ENCODE data around the gene MCFD2. TPM values are rescaled to one million over a fixed set of nuclear protein-coding genes. Genes with fewer than 3 reads are reported as not detected.

MCFD2 gene
- total RNA-seq, 1 donor from 2014 or later = 90.5 TPM

DNA sequence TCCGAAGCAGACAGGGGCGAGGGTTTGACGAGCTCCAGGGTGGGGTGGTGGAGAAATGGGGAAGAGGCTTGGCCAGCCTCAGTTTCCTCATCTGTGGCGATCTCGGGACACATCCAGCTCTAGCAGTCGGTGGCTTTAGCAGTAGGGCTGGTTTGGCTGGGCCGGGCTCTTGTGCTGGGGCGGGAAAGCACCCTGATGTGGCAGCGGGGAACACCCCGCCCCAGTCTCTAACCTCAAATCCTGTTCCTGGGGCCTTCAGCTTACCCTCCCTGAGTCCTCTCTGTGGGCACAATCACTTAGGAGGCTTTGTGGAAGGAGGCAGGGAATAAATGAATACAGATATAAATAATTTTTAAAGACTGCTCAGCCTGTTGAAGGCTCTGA is 26.5 kb upstream of the MCFD2 start:
- intact Hi-C loops (cut with DNase I) = no loop called here
- DNase-seq (ENCODE audit: low spot score) (no peak), ATAC-seq (peak; percentile 43)

DNA sequence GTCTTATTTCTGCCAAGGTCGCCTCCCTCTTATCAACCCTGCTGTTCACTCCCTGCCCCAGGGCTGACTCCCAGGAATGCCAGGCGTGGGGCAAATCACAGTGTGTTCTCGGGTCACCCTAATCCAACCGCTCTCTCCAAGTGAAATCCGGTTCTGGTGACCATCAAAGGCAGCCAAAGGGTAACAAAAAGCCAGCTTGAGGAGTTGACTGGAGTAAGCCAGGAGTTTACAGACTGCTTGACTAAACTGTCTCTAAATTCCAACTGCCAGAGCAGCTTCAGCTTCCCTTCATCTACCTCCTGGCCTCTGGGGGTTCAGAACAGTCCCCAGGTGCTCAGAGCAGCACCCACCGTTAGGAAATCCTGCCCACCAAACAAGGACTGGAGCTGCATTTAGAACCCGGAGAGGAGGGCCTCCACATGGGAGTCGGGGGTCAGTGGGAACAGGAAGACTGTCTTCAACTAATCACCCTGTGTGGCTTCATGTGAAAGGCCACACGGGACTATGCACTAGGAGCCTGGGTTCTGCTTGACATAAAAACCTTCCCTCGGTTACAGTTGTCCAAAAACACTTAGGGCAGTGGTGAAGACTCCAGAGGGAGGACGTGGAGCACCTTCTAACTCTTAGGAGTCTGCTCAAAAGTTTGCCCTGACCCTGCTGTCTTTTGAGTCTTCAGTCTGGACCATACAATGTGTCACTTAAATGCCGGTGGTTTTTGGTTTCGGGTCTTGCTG is 24.2 kb upstream of the MCFD2 start:
- ATAC-seq = peak; percentile 4

DNA sequence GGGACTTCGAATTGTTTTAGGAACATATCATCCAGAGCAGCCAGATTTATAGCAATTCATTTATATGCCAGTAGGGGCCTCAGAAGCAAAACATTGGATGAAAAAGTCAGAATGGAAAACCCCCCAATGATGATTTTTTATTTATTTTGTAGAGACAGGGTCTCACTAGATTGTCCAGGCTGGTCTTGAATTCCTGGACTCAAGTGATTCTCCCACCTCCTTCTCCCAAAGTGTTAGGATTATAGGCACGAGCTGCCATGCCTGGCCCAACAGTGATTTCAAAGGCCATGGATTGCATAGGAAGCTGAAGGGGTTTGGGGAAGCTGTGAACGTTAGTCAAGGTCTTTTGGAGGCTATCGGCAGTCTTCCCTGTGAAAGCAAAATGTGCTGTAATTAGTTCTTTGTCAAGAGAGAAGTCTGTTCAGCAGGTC is 21.9 kb upstream of the MCFD2 start:
- DNase-seq (ENCODE audit: low spot score) (no peak), ATAC-seq (no peak)

More for the DNA sequence above, 24.2 kb upstream of the MCFD2 start:
- no peak for DNase-seq (ENCODE audit: low spot score)
- intact Hi-C loops (cut with DNase I) = no loop called here

DNA sequence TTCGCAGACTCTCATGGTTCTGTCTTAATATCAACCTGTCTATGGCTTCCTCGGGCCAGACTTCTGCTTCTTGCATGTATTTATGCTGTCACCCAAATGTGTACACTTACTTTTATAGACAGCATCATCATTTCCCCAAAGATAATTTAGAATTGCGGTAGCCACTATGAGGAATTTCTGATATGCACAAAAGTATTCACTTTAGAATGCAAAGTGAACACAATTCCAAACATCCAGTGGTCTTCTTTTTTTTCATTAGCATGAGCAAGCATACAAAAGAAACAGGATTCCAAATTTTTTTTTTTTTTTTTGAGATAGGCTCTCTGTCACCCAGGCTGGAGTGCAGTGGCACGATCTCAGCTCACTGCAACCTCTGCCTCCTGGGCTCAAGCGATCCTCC is 21.0 kb upstream of the MCFD2 start:
- ATAC-seq (no peak), DNase-seq (ENCODE audit: low spot score) (no peak)
- intact Hi-C loops (cut with DNase I) = no loop called here

More for the DNA sequence above, 21.9 kb upstream of the MCFD2 start:
- intact Hi-C loops (cut with DNase I) = no loop called here

DNA sequence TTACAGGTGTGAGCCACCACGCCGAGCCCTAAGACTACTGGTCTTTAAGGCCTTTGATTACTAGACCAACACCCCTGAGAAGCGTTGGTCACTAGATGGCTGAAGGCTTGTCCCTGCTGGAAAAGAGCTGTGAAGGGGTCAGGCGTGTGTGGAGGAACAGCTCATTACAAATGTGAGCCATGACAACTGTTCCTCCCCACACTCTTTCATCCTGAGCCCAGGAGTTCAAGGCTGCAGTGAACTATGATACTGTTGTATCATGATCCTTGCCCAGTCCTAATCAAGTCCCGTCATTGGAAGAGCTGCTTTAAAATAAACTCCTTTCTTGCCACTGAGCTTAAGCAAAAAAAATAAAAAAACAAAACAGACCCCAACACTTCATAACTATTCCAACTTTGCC is 19.5 kb upstream of the MCFD2 start:
- ATAC-seq (no peak), DNase-seq (ENCODE audit: low spot score) (no peak)
- intact Hi-C loops (cut with DNase I) = no loop called here

DNA sequence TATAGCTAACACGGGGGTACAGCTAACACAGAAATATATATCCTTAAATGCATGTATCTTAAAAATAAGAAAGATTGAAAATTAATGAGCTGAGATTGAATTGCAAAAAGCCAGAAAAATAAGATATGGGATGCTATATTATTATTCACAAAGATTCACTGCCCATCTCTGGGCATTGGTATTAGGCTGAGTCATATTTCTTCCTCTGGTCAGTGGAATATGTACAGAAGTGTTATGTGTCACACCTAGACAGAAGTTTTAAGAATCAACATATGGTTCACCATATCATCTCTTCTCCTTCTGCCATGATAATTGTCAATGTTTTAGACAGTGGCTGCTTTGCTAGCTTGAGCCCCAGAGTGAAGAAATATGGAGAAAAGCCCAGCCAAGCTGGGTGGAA is 14.0 kb upstream of the MCFD2 start:
- ATAC-seq (no peak), DNase-seq (ENCODE audit: low spot score) (no peak)
- intact Hi-C loops (cut with DNase I) = no loop called here

DNA sequence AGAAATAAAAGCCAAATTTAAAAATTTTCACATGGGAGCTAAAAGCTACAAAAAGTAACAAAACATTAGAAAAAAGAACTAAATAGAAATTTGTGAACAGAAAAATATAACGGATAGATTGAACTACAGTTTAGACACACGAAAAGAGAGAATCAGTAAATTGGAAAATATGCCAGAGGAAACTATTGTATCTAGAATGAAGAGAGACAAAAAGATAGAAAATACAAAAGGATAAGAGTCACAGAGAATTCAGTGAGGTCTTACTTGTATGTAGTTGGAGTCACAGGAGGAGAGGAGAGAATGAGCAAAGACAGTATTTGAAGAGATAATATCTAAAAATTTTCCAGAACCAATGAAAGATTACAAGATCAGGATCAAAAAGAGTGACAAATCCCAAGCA is 11.3 kb upstream of the MCFD2 start:
- DNase-seq (ENCODE audit: low spot score) (no peak), ATAC-seq (no peak)
- intact Hi-C loops (cut with DNase I) = no loop called here

DNA sequence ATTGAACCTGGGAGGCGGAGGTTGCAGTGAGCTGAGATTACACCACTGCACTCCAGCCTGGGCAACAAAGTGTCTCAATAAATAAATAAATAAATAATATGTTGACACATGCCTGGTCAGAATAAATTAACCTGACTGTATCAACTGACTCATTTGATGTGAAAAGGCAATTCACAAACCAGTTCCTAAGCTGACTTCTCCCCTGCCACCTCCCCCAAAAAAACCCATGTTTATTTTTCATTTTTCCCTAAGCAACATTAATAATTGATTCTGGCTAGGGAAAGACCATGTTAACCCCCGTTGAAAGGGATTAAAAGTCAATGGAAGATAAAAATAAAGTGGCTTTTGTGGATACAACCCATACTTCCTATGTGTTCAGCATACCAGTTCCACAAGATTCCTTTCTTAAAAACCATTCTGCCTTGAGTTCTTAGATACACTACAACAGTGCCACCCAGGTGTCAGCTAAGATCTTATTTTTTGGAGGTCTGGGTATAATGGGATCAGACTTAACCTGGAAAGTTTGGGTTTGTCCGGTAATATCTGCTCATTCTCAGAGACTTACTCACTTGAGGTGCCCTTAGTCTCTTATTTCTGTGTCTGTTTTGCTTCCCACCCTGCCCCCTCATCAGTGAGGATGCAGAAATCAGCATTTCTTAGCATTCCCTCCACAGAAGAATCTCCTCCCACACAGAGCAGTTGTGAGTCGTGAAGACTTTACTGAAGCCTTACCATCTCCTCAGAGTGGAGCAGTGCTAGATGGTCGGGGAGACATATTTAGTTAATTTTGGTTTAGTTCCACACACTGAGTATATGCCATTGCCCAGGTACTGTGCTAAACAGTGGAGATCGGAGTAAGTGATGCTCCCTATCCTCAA is 10.1 kb upstream of the MCFD2 start:
- DNase-seq (ENCODE audit: low spot score) = no peak
- intact Hi-C loops (cut with DNase I) = no loop called here

DNA sequence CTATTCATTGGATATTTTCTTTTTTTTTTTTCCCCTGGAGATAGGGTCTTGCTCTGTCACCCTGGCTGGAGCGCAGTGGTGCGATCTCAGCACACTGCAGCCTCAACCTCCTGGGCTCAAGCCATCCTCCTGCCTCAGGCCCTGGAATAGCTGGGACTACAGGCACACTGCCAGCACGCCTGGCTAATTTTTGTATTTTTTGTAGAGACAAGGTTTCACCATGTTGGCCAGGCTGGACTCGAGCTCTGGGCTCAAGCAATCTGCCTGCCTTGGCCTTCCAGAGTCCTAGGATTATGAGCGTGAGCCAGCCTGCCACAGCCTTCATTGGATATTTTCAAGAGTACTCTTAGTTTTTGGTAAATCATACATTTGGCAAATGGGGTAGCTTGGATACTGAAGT is 9.0 kb upstream of the MCFD2 start:
- DNase-seq (ENCODE audit: low spot score) (no peak), ATAC-seq (no peak)
- intact Hi-C loops (cut with DNase I) = no loop called here

More for the DNA sequence above, 10.1 kb upstream of the MCFD2 start:
- no peak for ATAC-seq

DNA sequence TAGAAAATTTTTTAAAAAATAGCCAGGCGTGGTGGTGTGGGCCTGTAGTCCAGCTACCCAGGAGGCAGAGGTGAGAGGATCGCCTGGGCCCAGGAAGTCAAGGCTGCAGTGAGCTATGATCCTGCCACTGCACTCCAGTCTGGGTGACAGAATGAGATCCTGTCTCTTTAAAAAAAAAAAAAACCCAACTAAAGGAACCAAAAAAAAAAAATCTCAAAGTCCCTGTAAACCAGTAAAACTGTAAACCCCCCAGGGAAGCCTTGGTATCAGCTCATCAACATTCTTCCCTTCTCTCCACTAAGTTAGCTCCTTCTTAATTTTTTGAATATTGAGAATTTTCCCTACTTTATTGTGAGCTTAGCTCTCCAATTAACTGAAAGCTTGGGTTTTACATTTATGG is 8.4 kb upstream of the MCFD2 start:
- DNase-seq (ENCODE audit: low spot score) = no peak
- intact Hi-C loops (cut with DNase I) = no loop called here
- ATAC-seq = no peak

DNA sequence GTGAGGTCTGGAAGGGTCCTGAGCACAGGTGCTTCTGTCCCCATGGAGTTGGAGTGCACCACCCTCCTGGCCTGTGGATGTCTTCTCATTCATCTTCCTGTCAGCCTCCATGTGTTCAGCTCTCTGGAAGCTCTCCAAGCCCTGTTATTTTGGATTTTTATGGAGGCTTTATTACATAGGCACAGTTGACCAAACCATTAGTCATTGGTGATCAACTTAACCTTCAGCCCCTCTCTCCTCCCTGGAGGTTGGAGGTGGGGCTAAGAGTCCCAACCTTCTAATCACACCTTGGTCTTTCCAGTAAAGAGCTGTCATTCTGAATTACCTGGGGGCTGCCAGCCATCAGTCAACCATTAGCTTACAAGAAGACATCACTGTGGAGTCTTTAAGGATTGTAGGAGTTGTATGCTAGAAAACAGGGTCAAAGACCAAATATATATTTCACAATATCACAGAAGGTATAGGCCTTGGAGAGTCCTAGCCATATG is 7.5 kb upstream of the MCFD2 start:
- ATAC-seq (no peak), DNase-seq (ENCODE audit: low spot score) (no peak)
- intact Hi-C loops (cut with DNase I) = no loop called here

DNA sequence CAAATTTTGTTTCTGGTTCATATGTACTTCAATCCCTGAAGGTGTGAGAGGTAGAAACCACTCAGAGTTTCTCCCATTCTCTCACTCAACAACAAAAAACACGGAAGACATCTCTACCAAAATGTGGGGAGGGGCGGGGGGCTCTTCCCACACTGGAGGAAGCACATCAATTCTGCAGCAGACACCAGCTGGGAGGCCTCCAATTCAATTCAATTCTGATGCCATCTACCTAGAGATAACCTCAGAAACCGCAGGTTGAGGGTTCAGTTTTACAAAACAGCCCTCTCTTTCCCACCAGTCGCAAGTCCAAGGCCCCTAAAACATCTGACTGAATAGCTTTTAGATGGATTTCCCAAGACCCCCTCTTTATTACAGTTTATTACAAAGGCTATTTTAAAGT is 7.0 kb upstream of the MCFD2 start:
- no peak for ATAC-seq
- DNase-seq (ENCODE audit: low spot score) = no peak
- intact Hi-C loops (cut with DNase I) = no loop called here

DNA sequence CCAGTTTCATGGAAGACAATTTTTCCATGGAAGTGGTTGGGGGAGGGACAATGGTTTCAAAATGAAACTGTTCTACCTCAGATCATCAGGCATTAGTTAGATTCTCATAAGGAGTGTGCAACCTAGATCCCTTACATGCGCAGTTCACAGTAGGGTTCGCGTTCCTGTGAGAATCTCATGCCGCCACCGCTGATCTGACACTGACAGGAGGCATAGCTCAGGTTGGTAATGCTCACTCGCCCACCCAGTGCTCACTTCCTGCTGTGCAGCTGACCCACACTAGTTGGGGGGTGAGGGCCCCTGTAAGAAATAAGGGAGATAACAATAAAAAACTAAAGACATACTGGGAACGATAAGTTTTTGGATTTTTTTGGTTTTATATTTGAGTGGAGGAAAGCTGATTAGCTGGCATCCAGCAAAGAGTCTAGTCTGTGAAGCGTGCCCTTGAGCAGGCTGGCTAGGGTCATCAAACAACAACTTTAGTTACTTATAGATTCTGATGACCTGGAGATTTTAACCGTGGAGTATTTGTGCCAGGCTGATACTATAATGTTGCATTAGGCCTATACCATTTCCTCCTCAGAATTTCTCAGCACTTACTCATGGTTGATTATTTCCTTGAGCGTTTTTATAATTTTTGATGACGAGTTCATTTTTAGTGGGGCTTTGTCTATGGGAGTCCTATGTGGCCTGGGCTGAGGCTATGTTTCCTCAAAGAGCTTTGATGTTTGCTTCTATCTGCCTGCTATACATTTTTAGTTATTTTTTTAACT is 6.3 kb upstream of the MCFD2 start:
- intact Hi-C loops (cut with DNase I) = no loop called here
- ATAC-seq (no peak), DNase-seq (ENCODE audit: low spot score) (no peak)

DNA sequence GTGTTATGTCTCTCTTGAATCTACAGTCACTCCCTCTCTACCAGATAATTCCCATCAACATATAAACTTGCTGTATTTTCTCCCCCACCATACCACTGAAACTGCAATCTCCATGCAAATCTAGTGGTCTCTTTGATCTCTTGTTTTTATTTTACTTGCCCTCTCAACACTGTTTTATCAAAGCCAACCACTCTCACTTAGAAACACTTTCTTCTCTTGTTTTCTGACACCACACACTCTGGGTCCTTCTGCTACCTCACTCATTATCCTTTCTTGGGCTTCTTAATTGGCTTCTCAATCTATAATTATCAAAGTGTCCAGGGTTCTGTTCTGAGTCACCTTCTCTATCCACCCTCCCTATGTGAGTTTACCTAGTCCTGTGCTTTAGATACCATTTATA is 2.0 kb upstream of the MCFD2 start:
- intact Hi-C loops (cut with DNase I) = no loop called here
- no peak for DNase-seq (ENCODE audit: low spot score)
- no peak for ATAC-seq

DNA sequence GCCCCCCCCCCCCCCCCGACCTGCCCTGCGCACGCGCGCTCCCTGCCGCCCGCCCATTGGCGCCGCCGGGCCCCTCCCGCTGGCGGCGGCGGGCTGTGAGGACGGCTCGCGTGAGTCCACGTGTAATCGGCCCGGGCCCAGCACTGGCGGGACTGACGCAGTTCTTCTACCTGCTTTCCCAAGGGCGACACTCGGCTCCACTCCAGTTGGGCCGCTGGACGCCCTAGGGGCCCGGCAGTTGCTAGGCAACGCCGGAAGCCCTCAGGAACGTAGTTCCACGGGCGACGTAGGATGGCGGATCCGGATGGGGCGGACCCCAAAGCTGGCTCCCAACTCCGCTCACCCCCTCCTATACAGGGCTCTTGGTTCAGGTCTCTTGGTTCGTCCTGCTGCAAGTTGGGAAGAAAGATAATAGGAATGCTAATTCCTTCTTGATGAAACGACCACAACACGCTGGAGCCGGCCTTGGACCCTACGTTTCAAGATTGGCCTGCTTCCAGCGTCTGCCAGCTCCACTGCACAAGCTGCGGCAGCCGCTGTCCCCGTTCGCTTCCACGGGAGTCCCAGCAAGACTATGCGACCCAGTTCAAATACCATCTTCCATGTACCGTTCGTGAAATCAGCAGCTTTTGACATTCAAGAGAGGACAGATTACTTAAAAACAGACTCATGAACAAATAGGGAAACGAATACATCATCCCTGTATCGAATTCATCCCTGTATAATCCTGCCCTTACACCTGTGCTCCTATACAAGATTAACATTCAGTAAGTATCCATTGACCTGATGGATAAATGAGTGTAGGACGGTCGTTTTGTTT is 415 bp upstream of the MCFD2 start:
- DNase-seq (ENCODE audit: low spot score) = peak; percentile 94
- intact Hi-C loops (cut with DNase I) = no loop called here
- ATAC-seq = peak; percentile 96

DNA sequence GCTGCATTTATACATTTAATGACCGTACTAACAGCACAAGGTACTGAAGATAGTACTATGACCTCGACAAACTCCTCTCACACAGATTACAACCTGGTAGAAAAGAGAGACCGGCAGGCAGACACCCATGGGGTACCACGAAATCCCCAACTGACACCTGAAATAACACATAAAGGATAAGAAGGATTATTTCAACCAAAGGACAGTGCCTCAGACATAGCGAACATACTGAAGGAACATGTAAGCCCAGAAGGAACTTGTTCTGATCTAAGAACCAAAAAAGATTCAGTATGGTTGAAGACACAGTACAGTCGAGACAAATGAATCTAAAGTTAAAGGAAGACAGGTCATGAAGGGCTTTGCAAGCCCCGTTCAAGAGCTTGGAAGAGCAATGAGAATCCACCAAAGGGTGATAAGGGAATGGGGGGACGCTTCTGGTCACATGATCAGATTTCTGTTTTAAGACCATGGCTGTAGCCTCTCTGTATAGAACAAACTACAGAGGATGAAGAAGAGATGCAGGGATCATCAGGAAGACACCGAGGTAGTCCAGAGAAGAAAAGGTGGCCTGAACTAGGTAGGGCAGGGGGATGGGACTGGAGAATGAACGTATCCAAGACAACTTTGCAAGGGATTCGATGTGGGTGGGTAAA is 902 bp downstream of the MCFD2 start:
- DNase-seq (ENCODE audit: low spot score) = no peak
- no peak for ATAC-seq
- intact Hi-C loops (cut with DNase I) = no loop called here

DNA sequence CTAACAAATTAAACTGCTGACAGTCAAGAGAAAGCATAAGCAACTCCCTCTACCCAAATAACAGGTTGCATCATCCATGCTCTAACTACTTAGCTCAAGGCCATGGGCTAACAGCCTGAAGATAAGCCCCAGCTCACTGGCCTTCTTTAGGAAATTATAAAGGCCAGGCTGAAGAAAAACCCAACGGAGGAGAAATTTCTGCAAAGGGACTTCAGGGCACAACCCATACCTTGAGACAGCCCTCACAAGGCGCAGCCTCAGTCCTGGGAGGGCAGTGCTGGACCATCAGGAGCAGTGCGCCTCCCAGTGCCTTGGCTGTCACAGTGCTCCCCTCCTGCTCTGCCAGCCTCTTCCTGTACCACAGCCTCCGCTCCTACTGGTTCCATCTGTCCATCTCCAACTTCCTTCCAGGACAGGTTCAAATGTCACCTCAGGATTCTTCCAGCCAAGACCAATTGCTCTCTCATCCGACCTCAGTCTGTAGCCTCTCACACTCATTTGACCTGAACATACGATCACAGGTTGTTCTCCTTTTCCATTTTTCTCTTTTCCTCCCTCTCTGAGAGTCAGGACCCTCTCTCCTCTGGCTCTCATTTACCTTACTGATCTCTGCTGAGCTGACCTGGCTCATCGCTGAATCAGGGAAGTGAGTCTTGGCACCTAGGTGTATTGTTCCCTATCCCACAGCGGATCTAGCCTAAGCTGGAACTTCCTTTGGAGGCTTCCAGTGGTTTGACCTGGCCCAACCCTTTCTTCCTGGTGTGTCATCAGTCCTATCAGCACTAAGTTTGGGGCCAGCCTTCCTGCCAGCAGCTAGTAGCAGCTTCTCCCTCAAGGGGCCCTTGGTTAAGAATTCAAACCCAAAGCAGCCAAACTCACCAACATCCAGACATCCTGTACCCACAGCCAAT is 1.9 kb downstream of the MCFD2 start:
- no peak for ATAC-seq
- DNase-seq (ENCODE audit: low spot score) = no peak
- intact Hi-C loops (cut with DNase I) = no loop called here
